GM21786 (cell line): ENCODE measurements around the gene KLK15.

Experiments used
- ATAC-seq: cut with Tn5 transposase; IDR thresholded peaks from one replicate; pipeline ENCODE4 v1.9.1; 2021; ENCODE audit not compliant: unreplicated experiment

Gene KLK15

DNA sequence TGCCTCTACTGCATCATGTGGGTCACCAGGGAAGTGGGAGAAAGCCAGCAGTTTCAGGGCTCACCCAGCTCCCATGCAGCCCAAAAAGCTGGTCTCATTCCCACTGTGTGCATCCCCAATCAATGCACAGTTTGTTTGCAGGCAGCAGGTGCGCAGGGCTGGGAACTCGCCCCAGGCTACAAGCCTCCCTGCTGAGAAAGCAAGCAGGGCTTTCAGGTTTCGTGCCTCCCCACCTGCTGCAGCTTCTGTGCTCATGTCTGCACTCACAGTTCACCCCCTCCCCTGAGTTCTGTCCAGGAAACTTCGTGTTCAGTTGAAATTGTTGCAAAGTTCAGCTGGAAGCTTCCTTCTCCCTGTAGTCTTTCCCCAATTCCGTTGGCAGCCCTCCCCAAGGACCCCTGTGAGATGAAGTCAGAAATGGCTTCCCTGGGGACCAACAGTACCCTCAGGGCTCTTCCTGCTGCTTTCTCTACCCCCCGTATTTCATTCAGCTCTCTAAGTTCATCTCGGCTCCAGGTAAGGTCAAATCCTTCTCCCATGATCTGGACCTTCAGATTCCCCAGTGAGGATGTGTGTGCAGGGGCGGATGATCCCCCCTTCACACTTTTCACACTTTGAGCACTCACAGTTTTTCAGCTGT lies 11.0 kb upstream of the KLK15 start:
- ATAC-seq: no peak

DNA sequence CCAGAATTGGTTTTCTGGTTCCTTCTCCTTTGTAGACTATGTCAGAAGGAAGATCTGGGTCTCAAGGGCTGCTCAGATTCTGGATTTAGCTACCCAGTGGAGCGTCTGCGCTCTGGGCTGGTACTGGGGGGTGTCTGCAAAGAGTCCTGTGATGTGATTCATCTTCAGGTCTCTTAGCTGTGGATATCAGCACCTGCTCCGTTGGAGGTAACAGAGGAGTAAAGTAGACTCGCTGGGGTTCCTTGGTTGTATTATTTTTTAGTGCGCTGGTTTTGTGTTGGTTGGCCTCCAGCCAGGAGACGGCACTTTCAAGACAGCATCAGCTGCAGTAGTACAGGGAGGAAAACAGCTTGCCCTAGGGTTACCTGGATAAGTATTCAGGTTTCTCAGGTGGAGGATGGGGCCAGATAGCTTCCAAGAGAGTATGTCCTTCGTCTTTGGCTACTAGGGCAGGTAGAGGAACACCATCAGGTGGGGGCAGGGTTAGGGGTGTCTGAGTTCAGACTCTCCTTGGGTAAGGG lies 10.4 kb upstream of the KLK15 start:
- no peak for ATAC-seq

DNA sequence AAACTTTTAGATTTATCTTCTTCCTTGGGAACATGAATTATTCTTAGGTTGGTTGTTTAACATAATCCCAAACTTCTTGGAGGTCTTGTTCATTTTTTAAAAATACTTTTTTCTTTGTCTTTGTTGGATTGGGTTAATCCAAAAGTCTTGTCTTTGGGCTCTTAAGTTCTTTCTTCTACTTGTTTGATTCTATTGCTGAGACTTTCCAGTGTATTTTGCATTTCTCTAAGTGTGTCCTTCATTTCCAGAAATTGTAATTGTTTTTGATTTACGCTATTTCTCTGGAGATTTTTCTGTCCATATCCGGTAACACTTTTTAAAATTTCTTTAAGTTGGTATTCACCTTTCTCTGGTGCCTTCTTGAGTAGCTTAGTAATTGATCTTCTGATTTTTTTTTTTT lies 9.8 kb upstream of the KLK15 start:
- no peak for ATAC-seq

DNA sequence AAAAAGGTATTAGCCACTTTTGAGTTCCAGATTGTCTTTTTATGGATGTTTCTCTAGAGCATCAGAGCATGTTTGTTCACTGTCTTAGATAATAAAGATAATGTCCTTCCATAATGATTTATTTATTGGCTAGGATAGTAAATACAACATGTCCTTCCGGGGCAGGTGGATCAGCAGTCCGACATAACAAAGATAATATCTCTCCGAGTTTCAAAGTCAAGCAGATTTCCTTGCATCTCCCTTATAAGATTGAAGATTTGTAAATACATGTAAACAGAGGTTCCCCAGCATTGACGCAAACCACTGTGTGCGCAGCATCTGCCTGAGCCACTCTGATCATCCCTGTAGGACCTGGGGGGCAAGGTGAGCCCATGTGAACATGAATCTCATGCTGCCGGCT lies 8.8 kb upstream of the KLK15 start:
- no peak for ATAC-seq

DNA sequence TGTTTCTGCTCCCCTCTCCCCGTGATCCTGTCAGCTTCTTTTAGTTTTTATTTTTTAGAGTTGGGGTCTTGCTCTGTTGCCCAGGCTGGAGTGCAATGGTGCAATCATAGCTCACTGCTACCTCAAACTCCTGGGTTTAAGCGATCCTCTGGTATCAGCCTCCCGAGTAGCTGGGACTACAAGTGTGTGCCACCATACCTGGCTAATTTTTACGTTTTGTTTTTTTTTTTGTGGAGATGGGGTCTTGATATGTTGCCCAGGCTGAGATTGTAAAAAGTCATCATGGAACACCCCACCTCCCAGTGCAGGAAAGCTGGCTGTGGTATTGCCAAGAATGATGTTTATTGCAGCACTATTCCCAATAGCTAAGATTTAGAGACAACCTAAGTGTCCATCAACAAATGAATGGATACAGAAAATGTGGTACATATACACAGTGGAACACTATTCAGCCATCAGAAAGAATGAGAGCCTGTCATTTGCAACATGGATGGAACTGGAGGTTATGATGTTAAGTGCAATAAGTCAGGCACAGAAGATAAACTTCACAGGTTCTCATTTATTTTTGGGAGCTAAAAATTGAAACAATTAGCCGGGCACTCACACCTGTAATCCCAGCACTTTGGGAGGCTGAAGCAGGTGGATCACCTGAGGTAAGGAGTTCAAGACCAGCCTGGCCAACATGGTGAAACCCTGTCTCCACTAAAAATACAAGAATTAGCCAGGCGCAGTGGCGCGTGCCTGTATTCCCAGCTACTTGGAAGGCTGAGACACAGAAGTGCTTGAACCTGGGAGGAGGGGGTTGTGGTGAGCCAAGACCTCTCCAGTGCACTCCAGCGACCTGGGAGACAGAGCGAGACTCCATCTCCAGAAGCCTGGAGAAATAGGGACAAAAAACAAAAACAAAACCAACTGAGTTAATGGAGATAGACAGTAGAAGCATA lies 6.6 kb upstream of the KLK15 start:
- ATAC-seq: no peak

DNA sequence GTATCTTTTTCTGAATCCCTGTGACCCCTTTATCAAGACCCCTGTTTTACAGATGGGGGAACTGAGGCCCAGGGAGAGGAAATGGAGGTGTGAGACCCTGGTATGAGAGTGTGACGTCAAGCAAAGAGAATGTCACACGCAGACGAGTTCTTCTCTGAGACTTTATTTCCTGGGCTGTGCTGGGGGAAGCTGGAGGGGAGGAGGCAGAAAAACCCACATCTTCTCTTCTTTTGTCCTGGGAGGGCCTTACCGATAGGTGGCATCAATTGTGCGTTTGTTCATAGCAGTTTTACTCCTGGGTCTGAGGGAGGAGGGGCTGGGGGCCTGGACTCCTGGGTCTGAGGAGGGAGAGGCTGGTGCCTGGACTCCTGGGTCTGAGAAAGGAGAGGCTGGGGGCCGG lies 4.9 kb upstream of the KLK15 start:
- ATAC-seq: no peak

DNA sequence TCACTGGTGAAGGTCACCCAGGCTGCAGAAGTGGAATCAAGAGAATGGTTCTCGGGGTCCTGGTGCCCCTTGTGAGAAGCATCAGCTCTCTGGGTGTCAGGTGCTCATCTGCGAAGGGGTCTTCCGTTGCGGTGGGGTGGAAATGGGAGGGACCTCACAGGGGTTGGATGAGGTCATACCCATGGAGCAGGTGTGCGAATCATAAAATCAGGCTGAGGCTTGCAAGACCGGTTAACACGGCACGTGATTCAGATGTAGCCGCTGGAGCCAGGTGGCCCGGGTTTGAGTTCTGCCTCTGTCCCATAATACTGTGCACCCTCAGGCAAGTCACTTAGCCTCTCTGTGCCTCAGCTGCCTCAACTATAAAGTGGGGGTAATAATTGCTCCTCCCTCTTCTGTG lies 3.9 kb upstream of the KLK15 start:
- no peak for ATAC-seq

DNA sequence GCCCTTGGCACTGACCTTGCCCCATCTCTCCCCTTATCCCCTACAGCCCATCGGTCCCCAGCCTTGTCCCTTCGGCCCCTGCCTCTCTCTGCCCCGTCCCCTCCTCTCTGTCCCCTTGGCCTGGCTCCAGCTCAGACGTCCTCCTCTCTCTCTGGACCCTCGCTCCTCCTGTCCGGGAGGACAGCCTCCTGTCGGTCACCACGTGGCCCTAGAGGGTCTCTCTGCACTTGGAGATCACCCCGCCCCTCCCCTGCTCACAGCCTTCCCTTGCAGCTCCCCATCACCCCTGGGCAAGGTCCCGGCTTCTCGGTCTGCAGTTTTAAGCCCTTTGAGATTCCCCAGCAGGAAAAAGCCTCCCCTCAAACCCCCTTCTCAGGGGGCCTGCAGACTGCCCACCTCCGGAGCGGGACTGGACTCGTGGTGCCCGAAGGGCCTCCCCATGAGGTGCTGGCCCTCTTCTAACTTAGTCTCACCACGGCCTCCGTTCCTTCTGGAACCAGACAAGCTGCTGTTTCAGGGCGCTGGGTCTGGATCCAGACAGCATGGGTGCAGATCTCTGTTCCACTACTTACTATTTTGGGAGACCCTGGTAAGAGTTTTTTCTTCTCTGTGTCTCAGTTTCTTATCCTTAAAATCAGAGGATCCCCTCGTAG lies 3.3 kb upstream of the KLK15 start:
- no peak for ATAC-seq

DNA sequence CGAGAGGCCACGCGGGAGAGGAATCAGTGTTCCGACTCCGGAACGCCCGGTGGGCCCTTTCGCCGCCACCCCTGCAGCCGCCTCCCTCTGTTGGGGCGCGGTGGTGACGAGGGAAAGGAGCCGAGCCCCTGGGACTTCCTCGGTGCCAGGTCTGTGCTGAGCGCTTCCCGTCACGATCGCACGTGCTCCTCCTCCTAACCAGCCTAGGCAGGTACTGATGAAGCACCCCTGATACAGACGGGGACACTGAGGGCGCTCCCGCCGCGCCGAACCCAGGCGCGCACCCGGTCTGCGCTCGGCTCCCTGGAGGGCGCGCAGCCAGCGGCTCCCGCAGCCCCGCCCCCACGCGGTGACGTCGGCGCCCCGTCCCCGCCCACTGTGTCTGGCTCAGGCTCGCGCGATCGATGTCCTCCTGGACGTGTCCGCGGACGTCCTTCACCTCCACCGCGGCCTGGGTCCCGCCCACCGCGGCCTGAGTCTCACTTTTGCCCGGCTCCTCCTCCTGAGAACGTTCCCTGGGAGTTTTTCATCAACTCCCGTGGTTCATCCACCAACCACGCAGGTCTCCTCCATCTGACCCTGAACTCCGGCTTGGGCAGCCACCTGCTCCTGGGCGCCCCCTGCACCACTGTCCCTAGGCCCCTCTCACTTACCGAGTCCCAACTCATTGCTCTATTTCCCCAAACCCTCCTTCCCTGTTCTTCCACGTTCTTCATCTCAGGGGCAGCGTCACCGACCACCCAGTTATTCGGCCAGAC lies 2.6 kb upstream of the KLK15 start:
- ATAC-seq: peak; percentile 78

DNA sequence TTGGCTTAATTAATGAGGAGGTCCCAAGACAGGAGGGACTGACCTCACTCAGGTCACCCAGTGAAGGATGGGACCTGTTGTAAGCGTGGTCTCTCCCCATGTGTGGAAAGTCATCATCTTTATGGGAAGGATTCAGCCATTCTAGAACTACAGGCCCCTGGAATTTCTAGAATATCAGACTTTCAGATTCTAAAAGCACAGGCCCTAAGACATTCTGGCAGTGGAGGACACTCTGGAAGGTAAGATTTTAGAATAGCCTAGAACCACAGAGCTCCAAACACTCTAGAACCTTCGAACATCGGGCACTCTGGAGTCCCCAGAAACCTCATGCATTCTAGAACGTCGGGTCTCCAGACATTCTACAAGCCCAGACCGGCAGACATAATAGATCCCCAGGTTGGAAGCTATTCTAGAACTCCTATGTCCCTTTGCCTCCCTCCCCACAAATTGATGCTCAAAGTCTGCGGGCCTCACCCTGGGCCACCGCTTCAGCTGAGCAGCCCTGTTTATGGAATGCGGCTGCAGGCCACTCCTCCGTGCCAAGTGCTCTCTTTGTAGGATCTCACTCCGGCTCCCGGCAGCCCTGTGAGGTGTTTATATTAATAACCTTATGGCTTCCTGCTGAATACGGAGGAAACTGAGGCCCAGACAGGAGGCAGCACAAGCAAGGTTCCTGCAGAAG lies 1.9 kb upstream of the KLK15 start:
- ATAC-seq: no peak

DNA sequence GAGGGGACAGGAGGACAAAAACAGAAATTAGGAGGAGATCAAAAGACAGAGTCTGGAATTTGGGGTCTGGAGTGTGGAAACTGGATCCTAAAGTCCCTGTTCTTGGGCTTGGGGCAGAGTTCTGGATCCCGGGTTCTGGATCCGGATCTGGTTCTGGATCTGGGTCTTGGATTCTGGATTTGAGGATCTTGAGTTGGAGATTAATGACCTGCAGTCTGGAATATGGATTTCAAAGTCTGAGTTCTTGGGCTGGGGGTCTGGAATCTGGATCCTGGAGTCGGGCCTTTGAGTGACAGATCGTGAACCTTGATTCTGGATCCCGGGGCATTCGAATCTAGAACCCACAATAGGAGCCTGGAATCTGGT lies 411 bp upstream of the KLK15 start:
- ATAC-seq: no peak

DNA sequence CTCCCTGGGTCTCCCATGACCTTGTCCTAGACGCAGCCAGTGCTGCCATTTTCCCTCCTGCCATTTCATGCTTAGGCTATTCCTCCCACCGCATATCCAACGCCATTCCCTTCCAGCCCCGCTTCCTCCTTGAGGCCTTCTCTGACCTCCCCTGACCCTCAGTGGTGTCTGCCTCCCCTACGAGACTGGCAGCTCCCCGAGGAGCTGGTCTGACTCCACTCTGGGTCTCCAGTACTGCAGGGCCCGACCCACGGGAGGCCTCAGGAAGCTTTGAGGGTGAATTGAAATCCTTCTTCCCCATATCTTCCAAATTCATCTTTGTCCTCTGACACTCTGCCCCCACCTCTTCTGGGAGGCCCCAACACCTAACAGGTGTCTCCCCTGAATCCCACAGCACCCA lies 708 bp downstream of the KLK15 start:
- no peak for ATAC-seq

DNA sequence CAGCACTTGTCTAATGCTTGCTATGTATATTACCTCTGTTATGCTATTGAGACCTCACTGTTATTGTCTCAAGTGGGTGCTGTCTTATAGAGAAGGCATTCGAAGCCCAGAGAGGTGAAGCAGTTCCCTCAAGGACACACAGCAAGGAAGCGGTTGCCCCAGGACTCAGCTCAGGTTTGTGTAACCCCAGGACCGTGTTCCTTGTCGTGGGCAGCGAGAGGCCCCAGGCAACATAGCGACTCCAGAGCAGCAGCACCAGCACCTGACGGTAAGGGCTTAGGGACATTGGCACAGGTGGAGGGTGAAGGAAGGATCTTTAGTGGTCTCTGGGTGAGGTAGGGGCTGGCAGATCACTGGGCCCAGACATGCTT lies 2.4 kb downstream of the KLK15 start:
- ATAC-seq: no peak

DNA sequence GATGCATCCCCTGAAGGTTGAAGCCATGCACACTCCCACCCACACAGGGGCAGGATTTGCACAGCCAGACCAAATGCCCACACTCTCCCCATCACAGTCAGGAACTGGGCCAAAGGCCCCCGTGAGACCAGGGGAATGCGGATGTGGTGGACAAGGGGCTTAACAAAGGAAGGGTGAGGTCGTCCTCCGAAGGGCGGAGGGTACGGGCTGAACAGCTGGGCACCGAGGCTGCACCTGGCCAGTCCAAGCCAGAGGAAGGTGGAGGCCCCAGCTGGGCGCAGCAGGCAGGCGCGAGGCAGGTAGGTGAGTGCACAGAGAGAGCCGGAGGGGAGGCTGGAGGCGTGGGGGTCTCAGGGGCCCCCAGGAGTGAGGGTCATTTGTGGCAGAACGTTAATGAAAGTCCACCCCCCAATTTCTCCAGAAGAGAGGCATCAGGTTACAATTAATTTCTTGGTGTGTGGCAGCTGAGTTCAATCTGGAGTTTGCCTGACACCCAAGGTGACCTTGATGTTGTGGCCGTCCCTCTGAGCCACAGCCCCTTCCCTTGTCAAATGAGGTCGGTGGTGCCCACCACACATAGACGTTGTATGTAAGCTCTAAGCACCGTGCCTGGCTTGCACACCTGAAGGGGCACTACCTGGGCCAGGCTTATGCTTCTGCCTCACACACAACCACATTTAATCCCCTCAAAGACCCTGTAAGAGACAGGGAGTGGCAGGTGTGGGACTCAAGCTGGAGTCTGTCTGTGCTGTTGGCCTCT lies 2.9 kb downstream of the KLK15 start:
- no peak for ATAC-seq

DNA sequence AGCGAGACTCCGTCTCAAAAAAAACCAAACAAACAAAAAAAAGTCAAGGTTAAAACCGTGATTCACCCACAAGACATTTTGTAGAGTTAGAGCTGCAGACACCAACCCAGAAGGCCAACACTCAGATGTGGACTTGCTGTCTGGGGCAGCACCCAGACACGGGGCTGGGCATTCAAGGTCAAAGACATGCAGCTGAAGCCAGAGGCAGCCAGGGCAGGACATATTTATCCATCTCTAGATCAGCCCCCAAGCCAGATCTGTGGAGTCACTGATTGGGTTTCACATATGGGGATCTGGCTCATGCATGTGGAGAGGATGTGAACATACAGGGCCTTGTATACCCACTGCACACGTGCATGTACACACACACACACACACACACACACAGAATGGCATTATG lies 3.6 kb downstream of the KLK15 start:
- ATAC-seq: no peak

DNA sequence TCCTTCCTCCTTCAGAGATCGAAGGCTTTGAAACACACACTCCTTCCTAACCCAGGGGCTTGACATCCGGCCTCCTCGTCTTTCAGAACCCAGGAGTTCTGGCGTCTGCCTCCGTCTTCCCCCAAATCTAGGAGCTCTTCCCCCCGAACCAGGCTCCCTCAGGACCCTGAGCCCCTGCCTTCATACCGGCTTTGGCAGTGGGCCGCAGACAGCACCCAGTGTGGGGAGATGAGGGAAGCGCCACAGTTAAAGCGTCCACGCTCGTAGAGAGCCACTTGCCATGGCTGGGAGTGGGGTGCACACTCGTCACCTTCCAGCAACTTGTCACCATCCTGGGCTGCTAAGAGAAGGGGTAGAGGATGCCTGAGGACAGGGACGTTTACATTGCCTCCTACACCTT lies 5.9 kb downstream of the KLK15 start:
- ATAC-seq: no peak

DNA sequence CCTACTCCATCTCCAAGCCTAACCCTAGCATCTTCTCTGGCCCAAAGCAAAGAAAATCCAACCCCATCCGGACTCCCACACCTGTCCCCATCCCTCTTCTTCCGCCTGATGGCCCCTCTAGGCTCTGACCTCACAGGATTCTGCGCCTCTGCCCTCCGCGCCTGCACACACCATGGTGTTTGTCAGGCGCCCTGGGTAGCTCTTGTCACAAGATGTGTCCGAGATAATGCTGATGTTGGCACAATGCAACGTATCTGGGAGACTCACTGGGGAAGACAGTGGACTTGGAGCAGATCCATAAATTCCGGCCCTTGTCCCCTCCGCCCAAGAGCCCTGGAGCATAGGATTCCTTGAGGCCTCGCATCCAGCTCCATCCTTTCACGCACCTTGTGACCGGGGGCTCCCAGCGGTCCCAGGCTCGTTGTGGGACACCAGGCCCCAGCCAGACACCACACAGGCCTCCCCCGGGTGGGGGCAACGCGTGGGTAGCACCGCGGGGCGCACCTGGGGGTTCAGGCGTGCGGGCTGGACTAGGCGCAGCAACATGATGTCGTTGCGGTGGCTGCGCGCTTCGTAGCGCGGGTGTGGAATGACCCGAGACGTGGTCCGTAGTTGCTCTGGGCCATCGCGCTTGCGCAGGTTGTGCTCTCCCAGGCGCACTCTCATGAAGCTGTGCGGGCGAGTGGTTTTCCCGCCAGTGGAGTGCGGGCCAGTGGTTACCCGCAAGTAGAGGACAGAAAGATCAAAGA lies 6.7 kb downstream of the KLK15 start:
- no peak for ATAC-seq

DNA sequence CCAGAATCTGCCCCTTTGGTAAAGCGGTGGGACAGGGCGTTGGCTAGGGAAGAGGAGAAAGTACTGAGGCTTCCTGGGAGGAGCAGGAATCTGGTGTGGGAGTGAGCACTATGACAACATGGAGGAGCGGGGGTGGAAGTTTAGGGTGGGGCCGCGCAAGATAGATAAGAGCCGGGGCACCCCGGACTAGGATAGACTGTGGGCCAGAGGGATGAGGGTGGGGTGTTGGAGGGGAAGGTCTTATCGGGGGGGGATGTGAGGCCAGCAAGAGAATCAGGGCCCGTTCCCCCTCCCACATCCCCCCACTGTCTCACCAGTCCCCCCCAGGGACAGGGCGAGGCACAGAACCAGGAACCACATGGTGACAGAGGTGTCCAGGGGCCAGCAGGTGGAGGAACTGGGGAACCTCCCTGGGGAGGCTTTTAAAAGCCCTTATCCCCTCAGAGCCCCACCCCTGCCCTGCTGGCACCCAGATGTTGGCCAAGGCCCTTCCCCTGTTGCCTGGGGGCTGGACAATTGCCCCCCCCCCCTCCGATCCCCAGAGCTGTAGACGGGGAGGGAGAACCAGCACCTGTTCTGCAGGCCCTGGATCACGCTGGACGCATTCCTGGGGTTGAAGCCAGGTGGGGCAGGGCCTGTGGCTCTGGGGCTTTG lies 9.9 kb downstream of the KLK15 start, which contains the start of gene KLK1:
Gene KLK1 (minus strand): TSS at position 399 of the 654 bp plus-strand sequence. CDS start 39 bp downstream, at position 360.
- ATAC-seq: no peak
